SK-N-SH (cell line): ENCODE data around the gene STAM2. TPM values are rescaled to one million over a fixed set of nuclear protein-coding genes. Genes with fewer than 3 reads are reported as not detected.

ENCODE experiments used
- CTCF ChIA-PET: fragments of 300-600, 350-600 bp; formaldehyde crosslinking; extraction: SDS; loops from one replicate; lab custom pipeline; 2021; lab: Yijun Ruan, JAX
- POLR2A ChIA-PET: fragments of 350-600 bp; sonication (Branson Sonifier 250); formaldehyde crosslinking; extraction: SDS; loops from one replicate; lab custom pipeline; 2020; ENCODE audit warnings: antibody characterized with exemption, inconsistent platforms; lab: Yijun Ruan, JAX
- DNase-seq: peaks from one replicate; pipeline ENCODE4 v3.0.0; 2012
- H2AFZ ChIP-seq: fragments of 200-600 bp; sonication (generic); 2 replicates; pipeline ENCODE4 v1.8.1; 2016; ENCODE audit warnings: antibody characterized with exemption, mild to moderate bottlenecking, low read depth
- H3F3A ChIP-seq: fragments of 200-600 bp; sonication (generic); replicated peaks from 2 replicates; pipeline ENCODE3; 2016; ENCODE audit warnings: antibody characterized with exemption, mild to moderate bottlenecking; ENCODE audit not compliant: insufficient read depth
- H3K27ac ChIP-seq, 2 experiments: fragments of 200-500 bp in 1 of 2; fragments of 200-600 bp in 1 of 2; sonication (Bioruptor generic) in 1 of 2; sonication (generic), shearing (Covaris generic) in 1 of 2; 2 replicates each; pipeline versions ENCODE4 v1.5.1 to v1.6.1; 2014 to 2016; ENCODE audit warnings: low read depth in 2 of 2, inconsistent platforms in 1 of 2, low read length in 1 of 2, mild to moderate bottlenecking in 1 of 2, mixed read lengths in 1 of 2
- H3K27me3 ChIP-seq: fragments of 200-600 bp; sonication (generic), shearing (Covaris generic); 2 replicates; pipeline ENCODE4 v1.6.1; 2016; ENCODE audit warnings: mixed run types; ENCODE audit not compliant: insufficient read depth
- H3K36me3 ChIP-seq, 2 experiments: fragments of 200-500 bp in 1 of 2; fragments of 200-600 bp in 1 of 2; sonication (Bioruptor generic) in 1 of 2; sonication (generic) in 1 of 2; replicated peaks in 1 of 2; 2 replicates each; pipeline versions ENCODE3 to v1.5.1; 2014 to 2016; ENCODE audit warnings: low read length in 1 of 2, mild to moderate bottlenecking in 1 of 2; ENCODE audit not compliant: insufficient read depth in 2 of 2, control insufficient read depth in 1 of 2
- H3K4me1 ChIP-seq, 2 experiments: fragments of 200-500 bp in 1 of 2; fragments of 200-600 bp in 1 of 2; sonication (Bioruptor generic) in 1 of 2; sonication (generic), shearing (Covaris generic) in 1 of 2; 2 replicates each; pipeline versions ENCODE4 v1.5.1 to v1.6.1; 2014 to 2016; ENCODE audit warnings: low read depth in 1 of 2, low read length in 1 of 2, mixed run types in 1 of 2; ENCODE audit not compliant: insufficient read depth in 2 of 2, control insufficient read depth in 1 of 2
- H3K4me2 ChIP-seq: fragments of 200-600 bp; sonication (generic), shearing (Covaris generic); 2 replicates; pipeline ENCODE4 v1.6.1; 2017; ENCODE audit warnings: mixed run types
- H3K4me3 ChIP-seq, 2 experiments: fragments of 200-500 bp in 1 of 2; fragments of 200-600 bp in 1 of 2; sonication (Bioruptor generic) in 1 of 2; sonication (generic), shearing (Covaris generic) in 1 of 2; 2 replicates each; pipeline versions ENCODE4 v1.5.1 to v1.8.1; 2014 to 2016; ENCODE audit warnings: low read depth in 2 of 2, inconsistent platforms in 1 of 2, low read length in 1 of 2, mild to moderate bottlenecking in 1 of 2, mixed read lengths in 1 of 2, moderate library complexity in 1 of 2
- H3K79me2 ChIP-seq: fragments of 200-600 bp; sonication (generic); 2 replicates; pipeline ENCODE4 v1.8.1; 2017; ENCODE audit warnings: mild to moderate bottlenecking; ENCODE audit not compliant: insufficient read depth
- H3K9ac ChIP-seq: fragments of 200-600 bp; sonication (generic); 2 replicates; pipeline ENCODE4 v1.6.1; 2017; ENCODE audit warnings: mixed run types
- H3K9me2 ChIP-seq: fragments of 200-600 bp; sonication (generic); 2 replicates; pipeline ENCODE4 v1.6.1; 2017; ENCODE audit warnings: mixed run types
- H3K9me3 ChIP-seq: fragments of 200-600 bp; sonication (generic); 2 replicates; pipeline ENCODE4 v1.6.1; 2017; ENCODE audit warnings: mixed run types, mild to moderate bottlenecking, moderate library complexity
- H4K20me1 ChIP-seq: fragments of 200-600 bp; sonication (generic); 2 replicates; pipeline ENCODE4 v1.6.1; 2017; ENCODE audit warnings: mild to moderate bottlenecking, mixed run types; ENCODE audit not compliant: insufficient read depth
- CTCF ChIP-seq: fragments of 200-600 bp; sonication (generic); IDR thresholded peaks from 2 replicates; pipeline ENCODE4 v1.6.1; 2017; ENCODE audit warnings: antibody characterized with exemption, mild to moderate bottlenecking, moderate library complexity
- EP300 ChIP-seq, 2 experiments: IDR thresholded peaks; 2 replicates each; pipeline versions ENCODE4 v1.4.0 to v1.6.1; 2012; ENCODE audit warnings: borderline replicate concordance in 1 of 2, low read depth in 1 of 2, low read length in 1 of 2
- EZH2phosphoT487 ChIP-seq: fragments of 200-600 bp; sonication (generic); IDR thresholded peaks from 2 replicates; pipeline ENCODE4 v1.6.1; 2017; ENCODE audit warnings: low read depth, mixed run types, mild to moderate bottlenecking, antibody characterized with exemption, moderate library complexity, borderline replicate concordance
- FOSL2 ChIP-seq: IDR thresholded peaks from 2 replicates; pipeline ENCODE4 v1.4.0; 2012; ENCODE audit warnings: low read depth, mild to moderate bottlenecking, moderate library complexity, borderline replicate concordance
- FOXM1 ChIP-seq: IDR thresholded peaks from 2 replicates; pipeline ENCODE4 v1.4.0; 2012; ENCODE audit warnings: low read depth, mild to moderate bottlenecking
- GABPA ChIP-seq: IDR thresholded peaks from 2 replicates; pipeline ENCODE4 v1.4.0; 2012; ENCODE audit warnings: low read depth, mild to moderate bottlenecking
- GATA2 ChIP-seq: sonication (generic); formaldehyde crosslinking; IDR thresholded peaks from 2 replicates; pipeline ENCODE4 v1.5.0; 2020; ENCODE audit warnings: mild to moderate bottlenecking, missing genetic modification reagents
- JUND ChIP-seq: IDR thresholded peaks from 2 replicates; pipeline ENCODE4 v1.4.0; 2012
- MEF2A ChIP-seq: IDR thresholded peaks from 2 replicates; pipeline ENCODE4 v1.4.0; 2012; ENCODE audit warnings: low read depth, borderline replicate concordance
- MXI1 ChIP-seq: IDR thresholded peaks from 2 replicates; pipeline ENCODE4 v1.6.1; 2012; ENCODE audit warnings: mild to moderate bottlenecking, low read depth, low read length, improper control_type of control experiment
- NFIC ChIP-seq: IDR thresholded peaks from 2 replicates; pipeline ENCODE4 v1.4.0; 2012; ENCODE audit warnings: borderline replicate concordance
- NRF1 ChIP-seq: IDR thresholded peaks from 2 replicates; pipeline ENCODE4 v1.6.1; 2012; ENCODE audit warnings: low read depth, mild to moderate bottlenecking, low read length
- RAD21 ChIP-seq: IDR thresholded peaks from 2 replicates; pipeline ENCODE4 v1.6.1; 2012; ENCODE audit warnings: mild to moderate bottlenecking, low read length
- RCOR1 ChIP-seq: fragments of 150-350 bp; IDR thresholded peaks from 2 replicates; pipeline ENCODE4 v1.6.1; 2017; ENCODE audit warnings: antibody characterized with exemption, low read length
- RXRA ChIP-seq: IDR thresholded peaks from 2 replicates; pipeline ENCODE4 v1.4.0; 2012; ENCODE audit warnings: low read depth, mild to moderate bottlenecking, borderline replicate concordance
- SIN3A ChIP-seq: IDR thresholded peaks from 2 replicates; pipeline ENCODE4 v1.6.1; 2012; ENCODE audit warnings: low read depth, mild to moderate bottlenecking, low read length, moderate library complexity, borderline replicate concordance
- TAF1 ChIP-seq: IDR thresholded peaks from 2 replicates; pipeline ENCODE4 v1.6.1; 2012; ENCODE audit warnings: low read depth, mild to moderate bottlenecking, low read length, moderate library complexity, borderline replicate concordance
- USF1 ChIP-seq: IDR thresholded peaks from 2 replicates; pipeline ENCODE4 v1.4.0; 2012; ENCODE audit warnings: low read depth, borderline replicate concordance
- WGBS: methylation state at CpG from one replicate; pipeline ENCODE4 v1.1.6; 2017; ENCODE audit warnings: low lambda C conversion rate; 5-methylcytosine and 5-hydroxymethylcytosine counted together
- polyA plus RNA-seq, 3 experiments: library from polyadenylated mRNA; depleted of rRNA; stranded (reverse); fragments of >200 nt; gene quantifications; 2 replicates each; pipeline ENCODE4 v1.2.3, GENCODE V29; 2012
- TF ChIP-seq, protein P1 (sequence below): IDR thresholded peaks from 2 replicates; pipeline ENCODE4; 2012
- TF ChIP-seq, protein P2 (sequence below): fragments of 150-350 bp; IDR thresholded peaks from 2 replicates; pipeline ENCODE4 v1.6.1; 2016; ENCODE audit warnings: mild to moderate bottlenecking, low read depth, low read length

Gene STAM2
- polyA plus RNA-seq, 1 of the 3 experiments (the other 2 are of a cell fraction), result 6.9 TPM

GRCh38 chr2:152100961-152101360 is 74.6 kb downstream of the STAM2 start (continued):
- TF ChIP-seq NFIC, result no peak

GRCh38 chr2:152099367-152100050 is 76.1 kb downstream of the STAM2 start:
- whole genome bisulfite sequencing, result 20% methylated on average over 19 of the region's 19 CpGs
- Histone ChIP-seq H3K27me3 (peaks cover 34% of the 10 kb centered on the region), H3K9me2 (no peaks in the 10 kb centered on the region), H3K4me2 (peak overlapping the region; percentile 100), H3F3A (peaks cover 5% of the 10 kb centered on the region), H3K27ac (no peak overlapping the region), H3K4me3 (peak overlapping the region; percentile 49 to 66), H2AFZ (peak overlapping the region; percentile 74; the same call in 1 of the 2 replicates), H3K4me1 (peaks cover 0 to 20% of the 10 kb centered on the region in 2 experiments; a peak in 2 of 4 replicates), H3K36me3 (no peaks in the 10 kb centered on the region), H4K20me1 (no peaks in the 10 kb centered on the region), H3K9ac (no peak overlapping the region), H3K79me2 (no peaks in the 10 kb centered on the region), H3K9me3 (no peaks in the 10 kb centered on the region)
- ChIA-PET CTCF (interaction anchor here (0.8 to 3.2 kb wide), 5 partner anchors 8 to 74 kb away, joined by 3 to 10 read pairs (median 8); no protein-coding TSS in a partner anchor), POLR2A (no interaction called here)
- DNase-seq, result peak; percentile 46
- TF ChIP-seq GATA2 (no peak), JUND (no peak), RAD21 (no peak), GABPA (no peak), EZH2phosphoT487 (no peak), RXRA (no peak)
- TF ChIP-seq, protein P1, sequence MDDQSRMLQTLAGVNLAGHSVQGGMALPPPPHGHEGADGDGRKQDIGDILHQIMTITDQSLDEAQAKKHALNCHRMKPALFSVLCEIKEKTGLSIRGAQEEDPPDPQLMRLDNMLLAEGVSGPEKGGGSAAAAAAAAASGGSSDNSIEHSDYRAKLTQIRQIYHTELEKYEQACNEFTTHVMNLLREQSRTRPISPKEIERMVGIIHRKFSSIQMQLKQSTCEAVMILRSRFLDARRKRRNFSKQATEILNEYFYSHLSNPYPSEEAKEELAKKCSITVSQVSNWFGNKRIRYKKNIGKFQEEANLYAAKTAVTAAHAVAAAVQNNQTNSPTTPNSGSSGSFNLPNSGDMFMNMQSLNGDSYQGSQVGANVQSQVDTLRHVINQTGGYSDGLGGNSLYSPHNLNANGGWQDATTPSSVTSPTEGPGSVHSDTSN, result no peak

DNA sequence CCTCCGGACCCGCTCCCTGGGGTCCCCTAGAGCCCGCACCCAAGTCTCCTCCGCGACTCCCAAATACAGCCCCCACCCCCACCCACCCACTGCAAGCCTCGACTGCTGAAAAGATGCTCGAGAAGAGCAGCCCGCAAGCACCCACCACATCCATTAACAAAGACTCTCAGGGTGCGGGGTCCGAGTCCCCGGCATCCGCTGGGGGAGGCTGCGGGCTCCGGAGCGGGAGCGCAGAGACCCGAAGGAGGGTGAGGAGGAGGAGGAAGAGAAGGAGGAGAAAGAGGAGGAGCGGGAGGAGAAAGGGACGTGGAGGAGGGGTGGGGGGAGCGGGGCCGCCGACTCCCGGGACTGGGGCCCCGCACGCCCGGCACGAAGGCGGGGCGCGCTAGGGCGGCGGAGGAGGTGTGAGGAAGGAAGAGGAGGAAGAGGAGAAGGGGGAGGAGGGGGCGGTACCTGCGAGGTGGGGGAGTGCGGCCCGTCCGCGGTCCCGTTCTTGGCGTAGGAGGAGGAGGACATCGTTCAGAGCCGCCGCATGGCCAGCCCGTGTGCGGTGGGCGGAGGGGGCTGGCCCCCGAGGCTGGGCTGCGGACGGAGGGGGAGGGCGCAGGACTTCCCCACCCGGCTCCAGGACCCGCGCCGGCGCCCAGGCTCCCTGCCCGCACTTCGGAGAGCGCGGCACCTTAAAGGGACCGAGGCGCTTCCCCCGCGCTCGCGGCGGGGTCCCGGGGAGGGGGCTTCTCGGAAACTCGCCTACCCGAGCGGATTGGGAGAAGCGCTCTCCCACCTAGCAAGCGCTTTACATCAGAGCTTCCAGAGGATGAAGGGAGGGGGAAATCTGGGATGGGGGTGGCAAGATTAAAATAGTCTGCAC is 76.8 kb downstream of the STAM2 start, which contains the start of gene CACNB4:
Gene CACNB4, minus strand, starts transcription at position 549 of the 871 bp plus-strand sequence.
- peak within 1 kb of the TSS; percentile 100 for H3K4me2 ChIP-seq
- no peaks in the 10 kb centered on the region for H3K36me3 ChIP-seq
- no peak within 1 kb of the TSS for H3K9ac ChIP-seq
- H3K27me3 ChIP-seq, result peaks cover 34% of the 10 kb centered on the region
- H3K27ac ChIP-seq, result no peak within 1 kb of the TSS
- H3F3A ChIP-seq, result peaks cover 5% of the 10 kb centered on the region
- H3K9me3 ChIP-seq, result no peaks in the 10 kb centered on the region
- H3K4me1 ChIP-seq, result peaks cover 0 to 20% of the 10 kb centered on the region in 2 experiments; a peak in 2 of 4 replicates
- CTCF ChIA-PET, result interaction anchor here (0.8 to 3.2 kb wide), 4 partner anchors 9 to 73 kb away, joined by 3 to 10 read pairs (median 6); no protein-coding TSS in a partner anchor
- POLR2A ChIA-PET, result no interaction called here
- DNase-seq, result peak; percentile 83
- peak within 1 kb of the TSS; percentile 49 to 66 for H3K4me3 ChIP-seq
- H2AFZ ChIP-seq, result peak within 1 kb of the TSS; percentile 74; the same call in 1 of the 2 replicates
- H3K9me2 ChIP-seq, result no peaks in the 10 kb centered on the region
- no peaks in the 10 kb centered on the region for H3K79me2 ChIP-seq
- H4K20me1 ChIP-seq, result no peaks in the 10 kb centered on the region
- 2% methylated on average over 52 of the region's 73 CpGs for WGBS
- TF ChIP-seq, protein P2, sequence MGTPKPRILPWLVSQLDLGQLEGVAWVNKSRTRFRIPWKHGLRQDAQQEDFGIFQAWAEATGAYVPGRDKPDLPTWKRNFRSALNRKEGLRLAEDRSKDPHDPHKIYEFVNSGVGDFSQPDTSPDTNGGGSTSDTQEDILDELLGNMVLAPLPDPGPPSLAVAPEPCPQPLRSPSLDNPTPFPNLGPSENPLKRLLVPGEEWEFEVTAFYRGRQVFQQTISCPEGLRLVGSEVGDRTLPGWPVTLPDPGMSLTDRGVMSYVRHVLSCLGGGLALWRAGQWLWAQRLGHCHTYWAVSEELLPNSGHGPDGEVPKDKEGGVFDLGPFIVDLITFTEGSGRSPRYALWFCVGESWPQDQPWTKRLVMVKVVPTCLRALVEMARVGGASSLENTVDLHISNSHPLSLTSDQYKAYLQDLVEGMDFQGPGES, result no peak
- no peak for TF ChIP-seq RCOR1
- no peak for TF ChIP-seq MXI1
- TF ChIP-seq CTCF, result no peak
- no peak for TF ChIP-seq FOSL2
- TF ChIP-seq USF1, result no peak
- no peak for TF ChIP-seq NFIC
- TF ChIP-seq EP300 (IDR thresholded peaks at IDR 0.05; ENCODE audit: borderline replicate concordance in 1 of 2, low read depth in 1 of 2, low read length in 1 of 2), result no peak
- TF ChIP-seq NRF1, result no peak
- no peak for TF ChIP-seq FOXM1
- TF ChIP-seq TAF1, result no peak
- no peak for TF ChIP-seq RAD21
- no peak for TF ChIP-seq MEF2A
- TF ChIP-seq SIN3A, result no peak
